ES-I3 (cell line): Measurements from ENCODE around the gene RFT1.

Source experiments
- H3K36me3 ChIP-seq: 2 replicates; pipeline ENCODE4 v1.6.1; 2013; ENCODE audit warnings: mild to moderate bottlenecking, low read length, control low read depth, moderate library complexity; ENCODE audit not compliant: insufficient read depth
- H3K4me1 ChIP-seq: 2 replicates; pipeline ENCODE4 v1.6.1; 2013; ENCODE audit warnings: mild to moderate bottlenecking, control low read depth, low read length; ENCODE audit not compliant: insufficient read depth
- H3K9ac ChIP-seq: 2 replicates; pipeline ENCODE4 v1.6.1; 2013; ENCODE audit warnings: low read depth, mild to moderate bottlenecking, low read length, moderate library complexity
- H3K9me3 ChIP-seq: 2 replicates; pipeline ENCODE4 v1.6.1; 2013; ENCODE audit warnings: mild to moderate bottlenecking, low read length, moderate library complexity; ENCODE audit not compliant: control insufficient read depth, insufficient read depth

The RFT1 gene

DNA sequence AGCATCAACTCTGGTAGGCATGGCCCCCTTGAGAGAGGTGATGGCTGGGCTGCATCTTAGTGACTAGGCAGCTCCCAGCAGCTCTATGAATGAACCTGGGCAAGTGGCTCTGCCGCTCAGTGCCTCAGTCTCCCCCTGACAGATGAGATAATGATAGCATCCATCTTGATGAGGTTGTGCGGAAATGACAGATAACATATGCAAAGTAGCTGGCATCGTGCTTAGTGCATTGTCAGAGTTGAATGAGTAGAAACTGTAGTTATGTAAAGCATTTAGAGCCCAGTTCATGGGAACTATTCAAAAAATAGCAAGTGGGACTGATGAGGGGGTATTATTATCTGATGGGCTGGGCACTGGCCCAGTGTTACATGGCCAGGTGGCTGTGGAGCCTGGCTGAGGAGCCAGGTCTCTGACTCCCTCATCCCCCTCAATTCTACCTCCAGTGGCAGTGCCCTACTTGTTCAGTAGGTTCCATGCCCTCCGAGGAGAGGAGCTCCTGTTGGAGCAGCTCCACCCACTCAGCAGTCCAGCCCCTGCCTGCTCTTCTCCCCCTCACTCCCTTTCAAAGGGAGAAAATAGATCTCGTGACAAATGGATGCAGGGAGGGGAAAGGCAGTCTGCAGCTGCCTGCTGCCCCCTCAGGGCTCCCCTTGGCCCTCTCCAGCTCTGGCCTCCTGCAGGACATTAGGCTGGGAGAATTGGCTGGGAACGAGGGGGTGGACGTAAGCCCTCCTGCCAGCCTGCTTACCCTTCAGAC lies 37.4 kb upstream of the RFT1 start:
- no peaks in the 10 kb centered on the region for H3K36me3 ChIP-seq
- H3K9ac ChIP-seq = no peak overlapping the region
- H3K9me3 ChIP-seq = no peaks in the 10 kb centered on the region
- H3K4me1 ChIP-seq = peaks cover 59% of the 10 kb centered on the region

DNA sequence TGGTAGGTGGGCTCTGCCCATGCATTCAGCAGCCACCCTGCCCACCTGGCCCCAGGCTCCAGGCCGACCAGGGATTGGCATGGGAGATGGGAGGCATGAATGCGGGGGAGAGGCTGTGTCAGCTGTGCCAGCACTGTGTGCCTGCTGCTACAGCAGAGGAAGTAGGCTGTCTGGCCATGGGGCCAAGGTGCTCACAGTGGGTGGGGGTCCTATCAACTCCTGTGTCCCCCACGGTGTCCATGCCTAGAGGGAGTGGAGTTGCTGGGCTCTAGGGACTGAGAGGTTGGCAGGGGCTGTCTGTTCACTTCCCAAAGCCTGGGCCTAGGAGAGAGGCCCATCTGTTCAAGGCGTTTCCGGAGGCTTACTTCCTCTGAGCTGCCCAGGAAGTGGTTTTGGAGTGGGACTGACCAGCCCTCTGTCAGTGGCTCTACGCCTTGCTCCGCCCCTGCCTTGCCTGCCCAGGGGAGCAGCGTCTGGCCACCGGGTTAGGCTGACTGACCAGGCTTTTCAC lies 36.6 kb upstream of the RFT1 start:
- H3K4me1 ChIP-seq = peaks cover 55% of the 10 kb centered on the region
- no peaks in the 10 kb centered on the region for H3K9me3 ChIP-seq
- no peak overlapping the region for H3K9ac ChIP-seq
- H3K36me3 ChIP-seq = no peaks in the 10 kb centered on the region

DNA sequence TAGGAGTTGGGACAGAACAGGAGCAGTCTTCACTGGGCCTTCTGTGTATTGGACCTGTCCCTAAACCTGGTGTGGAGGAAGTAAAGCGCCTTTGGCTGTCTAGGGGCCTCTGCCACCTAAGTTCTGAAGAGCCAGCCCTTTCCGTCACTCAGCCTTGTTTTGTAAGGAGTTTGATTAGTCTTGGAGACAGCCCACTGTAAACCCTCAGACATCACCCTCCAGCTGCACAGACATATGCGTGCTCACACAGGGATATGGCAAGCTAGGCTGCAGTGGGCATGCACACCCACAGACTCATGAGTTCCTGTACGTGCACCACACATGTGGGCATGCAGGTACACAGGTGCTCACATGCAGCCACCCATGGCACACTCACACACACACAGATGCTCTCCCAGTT lies 36.0 kb upstream of the RFT1 start:
- H3K4me1 ChIP-seq = peaks cover 49% of the 10 kb centered on the region
- no peak overlapping the region for H3K9ac ChIP-seq
- H3K9me3 ChIP-seq = no peaks in the 10 kb centered on the region
- no peaks in the 10 kb centered on the region for H3K36me3 ChIP-seq

DNA sequence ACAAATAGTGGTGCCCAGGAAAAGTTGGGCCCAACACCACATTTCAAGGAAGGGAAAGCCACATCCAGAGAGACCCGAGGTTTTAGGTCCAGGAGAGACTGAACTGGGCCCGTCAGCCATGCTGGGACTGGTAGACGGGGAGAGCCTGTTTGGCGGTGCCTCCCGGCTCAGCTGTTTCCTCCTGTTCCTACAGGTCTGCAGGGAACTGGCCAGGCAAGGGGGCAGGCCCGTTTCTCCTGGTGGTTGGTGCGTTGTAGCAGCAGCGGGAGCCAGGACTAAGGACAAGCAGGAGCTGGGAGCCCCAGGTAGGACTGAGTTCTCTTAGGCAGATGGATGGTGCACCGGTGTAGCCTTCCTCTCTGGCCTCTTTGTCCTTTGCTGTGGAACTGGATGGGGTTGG lies 34.7 kb upstream of the RFT1 start:
- Histone ChIP-seq H3K4me1 (peaks cover 43% of the 10 kb centered on the region), H3K9me3 (no peaks in the 10 kb centered on the region), H3K36me3 (no peaks in the 10 kb centered on the region), H3K9ac (no peak overlapping the region)

DNA sequence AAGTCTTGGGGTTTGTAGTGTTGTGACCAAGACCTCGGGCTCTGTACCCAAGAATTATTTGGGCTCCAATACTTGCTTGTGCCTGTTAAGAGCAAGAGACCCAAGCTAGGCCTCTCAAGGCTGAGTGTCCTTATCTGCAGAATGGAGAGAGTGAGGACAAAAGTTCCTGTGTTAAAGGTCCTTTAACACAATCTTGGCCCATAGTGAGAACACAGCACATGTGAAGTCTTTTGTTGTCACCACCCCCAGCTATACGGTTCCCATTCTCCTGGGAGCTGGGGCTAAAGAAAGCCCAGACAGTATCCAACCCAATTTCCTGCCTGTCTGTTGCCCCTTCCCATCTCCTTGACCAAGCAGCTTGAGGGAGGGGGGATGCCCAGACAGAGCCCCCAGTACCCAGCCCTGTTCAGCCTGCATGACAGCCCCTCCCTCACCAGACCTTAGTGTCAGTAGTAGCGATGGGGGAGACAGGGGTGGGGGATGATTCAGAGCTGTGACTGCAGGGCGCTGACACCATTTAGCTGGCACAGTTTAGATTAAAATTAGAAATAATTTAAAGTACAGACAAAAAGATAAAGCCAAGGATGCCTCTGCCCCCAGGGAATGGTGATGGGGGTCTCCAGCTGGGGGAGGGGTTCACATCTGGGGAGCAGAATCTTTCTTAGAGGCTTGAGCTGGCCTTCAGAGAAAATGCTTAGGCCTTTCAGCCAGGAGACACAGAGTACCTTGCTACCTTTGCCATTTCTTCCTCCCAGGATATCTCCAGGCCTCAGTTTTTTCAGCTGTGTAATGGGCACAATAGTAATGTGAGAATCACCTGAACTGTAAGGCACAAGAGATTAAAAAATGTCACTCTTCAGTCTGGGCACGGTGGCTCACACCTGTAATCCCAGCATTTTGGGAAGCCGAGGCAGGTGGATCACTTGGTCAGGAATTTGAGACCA lies 33.5 kb upstream of the RFT1 start:
- Histone ChIP-seq H3K4me1 (peaks cover 46% of the 10 kb centered on the region), H3K36me3 (no peaks in the 10 kb centered on the region), H3K9ac (no peak overlapping the region), H3K9me3 (no peaks in the 10 kb centered on the region)

DNA sequence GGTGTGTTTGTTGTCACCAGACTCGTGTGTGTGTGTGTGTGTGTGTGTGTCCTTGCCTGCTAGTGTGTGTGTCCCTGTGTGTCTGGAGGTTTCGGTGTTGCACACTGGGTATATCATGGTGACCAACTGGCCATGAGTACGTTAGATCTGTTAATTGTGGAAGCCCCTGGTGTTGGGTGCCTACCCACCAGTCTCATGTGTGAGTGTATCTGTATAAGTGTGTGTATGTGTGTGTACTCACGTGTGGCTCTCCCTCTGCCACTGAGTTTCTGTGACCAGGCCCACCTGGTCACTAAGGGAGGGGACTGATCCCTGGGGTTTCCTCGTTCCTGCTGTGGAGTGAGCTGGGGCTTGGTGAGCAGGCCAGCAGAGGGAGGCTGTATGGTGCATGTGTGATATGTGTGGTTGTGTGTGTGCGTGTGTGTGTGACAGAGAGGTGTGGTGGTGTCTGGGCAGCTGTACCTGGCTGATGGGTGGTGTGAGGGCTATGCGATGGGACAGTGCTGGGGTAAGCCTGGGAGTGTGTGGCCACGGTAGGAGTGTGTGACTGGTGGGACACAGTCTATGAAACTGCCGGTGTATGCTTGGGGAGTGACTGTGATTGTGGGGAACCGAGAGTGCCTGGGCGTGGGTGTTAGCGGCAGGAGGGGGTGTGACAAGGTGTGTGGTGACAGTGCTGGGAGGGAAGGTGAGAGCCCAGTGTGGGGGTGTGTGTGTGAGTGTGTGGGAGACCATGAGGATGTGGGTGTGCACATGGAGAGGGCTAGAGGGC lies 32.6 kb upstream of the RFT1 start:
- Histone ChIP-seq H3K36me3 (no peaks in the 10 kb centered on the region), H3K9me3 (no peaks in the 10 kb centered on the region), H3K4me1 (peaks cover 40% of the 10 kb centered on the region), H3K9ac (peak overlapping the region; percentile 35; the same call in 1 of the 2 replicates)

DNA sequence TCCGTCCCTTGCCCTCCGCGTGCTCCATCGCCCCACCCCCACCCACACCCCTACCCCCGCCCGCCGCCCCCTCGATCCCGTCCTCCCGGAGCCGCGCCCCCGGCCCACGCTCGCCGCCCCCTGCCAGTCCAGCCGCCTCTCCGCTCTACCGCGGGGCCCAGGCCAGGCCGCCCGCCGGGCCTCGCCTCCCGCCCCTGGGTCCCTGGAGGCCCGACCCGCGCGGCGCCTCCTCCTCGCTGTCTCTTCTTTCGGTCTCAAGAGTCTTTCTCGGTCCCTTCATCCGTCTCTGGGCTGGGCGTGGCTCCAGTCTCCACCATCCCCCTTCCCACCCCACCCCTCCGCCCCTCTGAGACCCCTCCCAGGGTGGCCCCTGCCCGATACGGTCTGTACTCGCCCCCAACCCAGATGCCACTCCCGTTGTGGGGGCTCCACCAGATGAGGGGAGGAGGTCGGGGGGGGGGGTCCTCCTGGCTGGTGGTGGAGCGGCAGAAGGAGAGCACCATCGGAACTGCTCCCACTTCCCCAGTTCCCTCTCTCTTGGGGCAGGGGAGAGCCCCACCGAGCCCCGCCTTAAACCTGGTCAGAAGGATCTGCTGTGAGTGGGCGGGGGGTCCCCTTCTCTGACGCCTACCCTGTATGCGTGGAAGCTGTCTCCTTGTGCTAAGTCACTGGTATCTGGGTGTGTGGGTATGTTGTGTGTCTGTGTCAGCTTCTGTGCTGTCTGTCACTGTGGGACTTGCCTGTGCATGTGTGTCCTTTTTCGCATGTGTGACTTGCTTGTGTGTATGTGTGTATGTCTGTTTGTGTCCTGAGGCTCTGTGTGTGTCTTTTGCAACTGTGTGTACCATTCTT lies 31.8 kb upstream of the RFT1 start:
- Histone ChIP-seq H3K36me3 (no peaks in the 10 kb centered on the region), H3K9me3 (no peaks in the 10 kb centered on the region), H3K4me1 (peaks cover 36% of the 10 kb centered on the region), H3K9ac (peak overlapping the region; percentile 78)

DNA sequence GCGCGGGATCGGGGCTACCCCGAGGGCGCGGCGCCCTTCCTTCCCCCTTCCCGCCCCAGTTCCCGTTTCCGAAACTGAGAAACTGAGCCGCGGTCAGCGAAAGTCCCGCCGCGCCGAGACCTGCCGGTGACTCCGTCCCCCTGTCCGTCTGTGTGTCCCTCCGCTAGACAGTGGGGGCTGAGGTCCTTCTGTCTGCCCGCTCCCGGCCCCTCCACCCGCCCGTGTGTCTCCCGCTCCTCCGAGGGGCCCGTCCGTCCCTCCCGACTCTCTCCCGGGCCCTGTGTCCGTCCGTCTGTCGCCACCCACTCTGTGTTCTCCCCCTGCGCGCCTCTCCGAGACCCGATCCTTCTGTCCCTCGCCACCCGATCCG lies 31.2 kb upstream of the RFT1 start:
- no peaks in the 10 kb centered on the region for H3K9me3 ChIP-seq
- peaks cover 36% of the 10 kb centered on the region for H3K4me1 ChIP-seq
- H3K9ac ChIP-seq = peak overlapping the region; percentile 78
- H3K36me3 ChIP-seq = no peaks in the 10 kb centered on the region

DNA sequence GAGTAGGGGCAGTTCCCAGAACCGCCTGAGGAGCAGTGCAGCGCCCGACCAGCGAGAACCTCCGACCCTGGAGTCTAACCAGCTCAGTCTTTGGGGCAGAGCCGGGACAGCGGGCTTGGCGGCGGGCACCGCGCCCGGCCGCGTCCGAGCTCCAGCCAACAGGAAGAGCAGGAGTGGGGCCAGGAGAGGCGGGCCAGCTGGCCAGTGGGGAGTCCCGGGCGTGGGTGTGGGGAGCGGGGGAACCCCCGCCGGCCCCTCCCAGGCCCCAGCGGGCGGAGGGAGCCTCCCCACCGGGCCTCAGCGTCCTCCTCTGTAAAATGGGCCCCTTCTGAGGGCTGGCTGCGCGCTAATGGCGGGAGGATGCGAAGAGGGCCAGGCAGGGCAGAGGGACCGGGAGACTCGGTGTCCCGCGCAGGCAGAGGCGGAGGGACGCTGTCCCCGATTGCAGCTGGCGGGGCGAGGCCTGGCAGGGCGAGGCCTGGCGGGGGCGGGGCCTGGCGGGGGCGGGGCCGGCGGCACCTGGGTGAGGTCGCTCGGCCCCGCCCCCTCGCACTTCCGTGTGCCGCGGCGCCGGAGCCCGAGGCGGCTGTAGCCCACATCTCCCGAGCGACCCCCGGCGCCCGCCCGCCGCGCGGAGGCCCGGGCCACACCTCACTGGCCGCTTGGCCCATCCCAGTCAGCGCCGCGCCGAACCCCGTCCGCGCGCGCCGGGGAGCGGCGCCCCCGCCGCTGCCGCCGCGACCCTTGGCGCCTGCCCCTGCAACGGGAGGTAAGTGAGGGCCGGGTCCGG lies 30.6 kb upstream of the RFT1 start, which contains the start of gene PRKCD:
PRKCD (plus strand) TSS at position 550 of the 790 bp plus-strand sequence. CDS start 17,214 bp downstream, outside the sequence.
- no peaks in the 10 kb centered on the region for H3K36me3 ChIP-seq
- H3K9ac ChIP-seq = peak within 1 kb of the TSS; percentile 78
- peaks cover 36% of the 10 kb centered on the region for H3K4me1 ChIP-seq
- no peaks in the 10 kb centered on the region for H3K9me3 ChIP-seq

DNA sequence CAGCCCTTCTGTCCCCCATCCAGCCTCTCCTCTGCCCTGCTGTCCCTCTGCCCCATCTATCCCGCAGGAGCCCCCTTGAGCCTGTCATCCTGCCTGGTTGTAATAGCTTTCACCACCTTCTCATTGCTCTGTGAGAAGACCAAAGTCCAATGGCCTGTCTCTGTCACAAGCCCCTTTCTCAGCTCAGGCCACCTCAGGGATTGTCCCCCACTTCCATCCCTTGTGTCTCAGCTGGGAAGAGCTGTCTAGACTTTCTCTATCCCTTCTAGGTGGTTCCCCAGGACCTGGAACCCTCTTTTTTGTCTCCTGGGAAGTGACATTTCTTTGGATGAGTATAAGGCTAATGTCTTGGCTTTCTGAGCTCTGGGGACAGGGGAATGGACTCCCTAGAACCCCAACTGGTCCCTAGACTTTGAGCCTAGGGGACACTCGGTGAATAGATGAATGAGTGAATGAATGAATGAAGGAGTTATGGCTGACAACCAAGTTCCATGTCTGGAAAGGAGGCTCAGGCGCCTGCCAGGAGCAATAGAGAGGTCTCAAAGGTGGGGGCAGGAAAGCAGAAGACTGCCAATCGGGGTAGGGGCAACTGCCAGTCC lies 29.9 kb upstream of the RFT1 start:
- H3K36me3 ChIP-seq = no peaks in the 10 kb centered on the region
- peaks cover 36% of the 10 kb centered on the region for H3K4me1 ChIP-seq
- H3K9me3 ChIP-seq = no peaks in the 10 kb centered on the region
- peak overlapping the region; percentile 62; the same call in 1 of the 2 replicates for H3K9ac ChIP-seq

DNA sequence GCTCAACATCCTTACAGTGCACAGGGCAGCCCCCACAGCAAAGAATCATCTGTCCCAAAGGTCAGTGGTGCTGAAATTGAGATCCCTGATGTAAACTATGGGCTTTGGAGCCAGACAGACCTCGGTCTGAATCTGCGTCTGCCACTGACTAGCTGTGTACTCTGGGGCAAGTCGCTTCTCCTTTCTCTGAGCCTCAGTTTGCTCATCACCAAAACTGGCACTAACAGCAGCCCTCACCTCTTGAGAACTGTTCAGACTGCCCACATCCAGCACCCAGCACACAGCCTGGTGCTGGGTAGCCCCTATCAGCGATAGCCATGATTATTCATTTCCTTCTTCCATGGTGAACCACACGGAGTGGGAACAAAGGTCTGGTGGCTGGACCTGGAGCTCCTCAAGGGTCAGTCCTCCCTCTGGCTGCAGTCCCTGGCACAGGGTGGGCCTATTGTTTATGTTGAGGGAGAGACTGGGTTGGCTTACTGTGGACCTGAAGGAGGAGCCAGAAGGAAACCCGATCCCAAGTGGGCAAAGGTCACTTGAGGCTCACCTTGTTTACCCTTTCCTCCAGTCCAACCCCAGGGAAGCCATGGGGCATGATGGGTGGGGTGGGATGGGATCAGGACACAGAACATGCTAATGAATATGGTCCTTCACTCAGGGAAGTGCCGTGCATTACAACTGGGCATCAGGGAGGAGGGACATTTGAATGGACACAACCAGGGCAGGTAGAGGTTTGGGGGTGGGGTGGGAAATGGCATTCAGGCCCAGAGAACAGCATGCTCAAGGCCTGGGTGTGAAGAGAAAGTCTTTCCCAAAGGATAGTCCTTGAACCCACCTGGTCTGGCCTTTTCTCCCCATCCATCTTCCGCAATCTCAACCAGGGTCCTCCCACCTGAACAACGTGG lies 29.2 kb upstream of the RFT1 start:
- Histone ChIP-seq H3K9ac (no peak overlapping the region), H3K36me3 (no peaks in the 10 kb centered on the region), H3K9me3 (no peaks in the 10 kb centered on the region), H3K4me1 (peaks cover 36% of the 10 kb centered on the region)

DNA sequence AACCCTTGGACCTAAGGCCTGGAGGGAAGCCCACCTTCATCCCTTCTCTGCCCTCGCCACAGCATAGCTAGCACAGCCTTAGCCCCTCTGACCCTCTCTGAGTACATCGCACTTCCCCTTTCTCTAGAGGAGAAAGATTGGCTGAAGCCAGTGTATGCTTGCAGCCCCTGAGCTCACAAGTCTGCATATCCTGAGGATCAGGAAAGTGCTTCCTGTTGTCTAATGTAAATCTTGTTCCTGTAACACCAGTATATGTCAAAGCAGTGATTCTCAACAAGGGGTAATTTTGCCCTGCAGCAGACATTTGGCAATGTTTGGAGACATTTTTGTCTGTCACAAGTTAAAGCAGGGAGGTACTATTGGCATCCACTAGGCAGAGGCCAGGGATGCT lies 28.5 kb upstream of the RFT1 start:
- Histone ChIP-seq H3K9ac (no peak overlapping the region), H3K9me3 (no peaks in the 10 kb centered on the region), H3K4me1 (peaks cover 36% of the 10 kb centered on the region), H3K36me3 (no peaks in the 10 kb centered on the region)
